CD14-positive monocyte (primary cell): ENCODE data around the gene AADAT. TPM values are rescaled to one million over a fixed set of nuclear protein-coding genes. Genes with fewer than 3 reads are reported as not detected.

Experiments used
- DNase-seq, 3 donors: peaks; one replicate each; pipeline ENCODE4 v3.0.0-alpha.2; 2011 to 2022
- H2AFZ ChIP-seq: 2 replicates; pipeline ENCODE4 v1.6.0; 2012; ENCODE audit warnings: mild to moderate bottlenecking, low read depth, low read length, inconsistent platforms; ENCODE audit not compliant: insufficient read depth, poor library complexity, severe bottlenecking
- H3K27ac ChIP-seq, 2 donors: 1 replicate in 1 of 2; 2 replicates in 1 of 2; pipeline ENCODE4 v1.5.1; 2012 to 2013; ENCODE audit warnings: low read length in 2 of 2, control low read depth in 1 of 2, inconsistent platforms in 1 of 2, low read depth in 1 of 2, mild to moderate bottlenecking in 1 of 2
- H3K27me3 ChIP-seq, 2 donors: one replicate each; pipeline versions ENCODE4 v1.6.0 to v1.6.1; 2011 to 2013; ENCODE audit warnings: low read length in 2 of 2; ENCODE audit not compliant: control insufficient read depth in 2 of 2, insufficient read depth in 2 of 2
- H3K36me3 ChIP-seq, 2 donors: replicated peaks in 1 of 2; 1 replicate in 1 of 2; 2 replicates in 1 of 2; pipeline versions ENCODE4 v1.5.1 to v1.6.1; 2012 to 2013; ENCODE audit warnings: low read length in 2 of 2, control low read depth in 1 of 2, inconsistent platforms in 1 of 2, mild to moderate bottlenecking in 1 of 2; ENCODE audit not compliant: insufficient read depth in 2 of 2, control insufficient read depth in 1 of 2
- H3K4me1 ChIP-seq, 2 donors: 1 replicate in 1 of 2; 2 replicates in 1 of 2; pipeline versions ENCODE4 v1.5.1 to v1.6.1; 2012 to 2013; ENCODE audit warnings: low read length in 2 of 2, control low read depth in 1 of 2, inconsistent platforms in 1 of 2, mild to moderate bottlenecking in 1 of 2, moderate library complexity in 1 of 2; ENCODE audit not compliant: insufficient read depth in 2 of 2, control insufficient read depth in 1 of 2
- H3K4me2 ChIP-seq: replicated peaks from 2 replicates; pipeline ENCODE3; 2012; ENCODE audit warnings: low read length, moderate library complexity, mild to moderate bottlenecking; ENCODE audit not compliant: poor library complexity, severe bottlenecking; ENCODE audit errors: extremely low read depth
- H3K4me3 ChIP-seq, 3 experiments: fragments of 200-600 bp in 1 of 3; sonication (generic) in 1 of 3; replicated peaks in 1 of 3; 1 replicate in 2 of 3; 2 replicates in 1 of 3; pipeline ENCODE4 v1.5.1; 2011 to 2013; ENCODE audit warnings: low read length in 3 of 3, mild to moderate bottlenecking in 3 of 3, control low read depth in 2 of 3, low read depth in 2 of 3, inconsistent platforms in 1 of 3, moderate library complexity in 1 of 3
- H3K79me2 ChIP-seq: 2 replicates; pipeline ENCODE4 v1.6.0; 2012; ENCODE audit warnings: mild to moderate bottlenecking, control low read depth, inconsistent platforms, low read length, moderate library complexity; ENCODE audit not compliant: insufficient read depth
- H3K9ac ChIP-seq: 2 replicates; pipeline ENCODE4 v1.6.0; 2017; ENCODE audit warnings: low read length, mild to moderate bottlenecking; ENCODE audit not compliant: insufficient read depth, poor library complexity, severe bottlenecking
- H3K9me3 ChIP-seq, 2 donors: replicated peaks in 1 of 2; 1 replicate in 1 of 2; 2 replicates in 1 of 2; pipeline versions ENCODE4 v1.5.1 to v1.6.1; 2012 to 2013; ENCODE audit warnings: low read length in 2 of 2, control low read depth in 1 of 2; ENCODE audit not compliant: control insufficient read depth in 1 of 2, insufficient read depth in 1 of 2
- H4K20me1 ChIP-seq: 2 replicates; pipeline ENCODE4 v1.6.0; 2012; ENCODE audit warnings: mild to moderate bottlenecking, low read length, control low read depth, moderate library complexity; ENCODE audit not compliant: insufficient read depth
- H3K27ac Mint-ChIP-seq, 7 donors: one replicate each; pipeline ENCODE4 v1.8.0; 2020; ENCODE audit warnings: mild to moderate bottlenecking in 7 of 7, mixed read lengths in 7 of 7, moderate library complexity in 6 of 7, inconsistent platforms in 2 of 7
- H3K27me3 Mint-ChIP-seq, 3 donors: one replicate each; pipeline ENCODE4 v1.8.0; 2021 to 2022; ENCODE audit warnings: low read depth in 3 of 3, mild to moderate bottlenecking in 3 of 3, mixed read lengths in 3 of 3, moderate library complexity in 3 of 3, inconsistent platforms in 1 of 3
- H3K36me3 Mint-ChIP-seq, 2 donors: one replicate each; pipeline ENCODE4 v1.8.0; 2020; ENCODE audit warnings: mixed read lengths in 2 of 2, inconsistent platforms in 1 of 2, mild to moderate bottlenecking in 1 of 2
- H3K4me1 Mint-ChIP-seq: one replicate; pipeline ENCODE4 v1.8.0; 2020; ENCODE audit warnings: mild to moderate bottlenecking, mixed read lengths
- H3K4me3 Mint-ChIP-seq, 2 donors: one replicate each; pipeline ENCODE4 v1.8.0; 2020; ENCODE audit warnings: mild to moderate bottlenecking in 2 of 2, mixed read lengths in 2 of 2, moderate library complexity in 1 of 2
- H3K9me3 Mint-ChIP-seq, 7 donors: one replicate each; pipeline ENCODE4 v1.8.0; 2020 to 2022; ENCODE audit warnings: mixed read lengths in 7 of 7, mild to moderate bottlenecking in 6 of 7, moderate library complexity in 6 of 7, inconsistent platforms in 2 of 7
- CTCF ChIP-seq: fragments of 200-600 bp; IDR thresholded peaks from one replicate; pipeline ENCODE4 v1.8.0; 2022; ENCODE audit warnings: antibody characterized with exemption, mild to moderate bottlenecking
- WGBS: methylation state at CpG from one replicate; pipeline ENCODE4 v1.1.5; 2013; ENCODE audit warnings: missing lambda C conversion rate; ENCODE audit not compliant: insufficient coverage; 5-methylcytosine and 5-hydroxymethylcytosine counted together
- intact Hi-C, 2 donors: fragments of 100-400 bp; cut with micrococcal nuclease; formaldehyde crosslinking; loops; one replicate each; pipeline versions ENCODE4 v1.15.0 to v1.15.1; 2023
- polyA plus RNA-seq, 3 donors: library from polyadenylated mRNA; depleted of rRNA in 1 of 3; unstranded in 2 of 3; stranded (reverse) in 1 of 3; fragments of 300-500 nt in 2 of 3; fragments of >200 nt in 1 of 3; fragmentation: Illumina TruSeq in 2 of 3; gene quantifications; 1 replicate in 2 of 3; 2 replicates in 1 of 3; pipeline ENCODE4 v1.2.3, GENCODE V29; 2012 to 2021

Gene AADAT
- polyA plus RNA-seq, 3 donors = not detected

- Histone ChIP-seq H4K20me1 (no peaks in the 10 kb centered on the region), H3K79me2 (no peaks in the 10 kb centered on the region), H2AFZ (no peak overlapping the region), H3K27me3 (peaks cover 16 to 33% of the 10 kb centered on the region in 2 donors), H3K4me2 (no peak overlapping the region), H3K27ac (no peak overlapping the region), H3K9ac (no peak overlapping the region), H3K36me3 (no peaks in the 10 kb centered on the region), H3K4me3 (no peak overlapping the region), H3K4me1 (peaks cover 0 to 4% of the 10 kb centered on the region in 2 donors), H3K9me3 (peaks cover 0 to 5% of the 10 kb centered on the region in 2 donors)
- Mint-ChIP-seq H3K27me3 (peaks cover 26 to 37% (median 30%) of the 10 kb centered on the region in 3 donors), H3K27ac (peak overlapping the region in 1 of 7 donors; percentile 54), H3K36me3 (no peaks in the 10 kb centered on the region), H3K4me3 (no peak overlapping the region), H3K9me3 (peaks cover 0 to 13% (median 7%) of the 10 kb centered on the region in 7 donors), H3K4me1 (peaks cover 8% of the 10 kb centered on the region)
- no CpG with 5 or more reads among the region's 6 CpGs for WGBS
- no peak for DNase-seq
- intact Hi-C loops = no loop called here
- no peak for TF ChIP-seq CTCF
These were observed 75.3 kb downstream of the AADAT start for GRCh38 chr4:170014359-170015011.

- Mint-ChIP-seq H3K36me3 (no peaks in the 10 kb centered on the region), H3K4me3 (no peak overlapping the region), H3K27ac (peak overlapping the region in 2 of 7 donors; percentile 51 to 52)
These were observed 77.2 kb downstream of the AADAT start for GRCh38 chr4:170012629-170012958.

More at GRCh38 chr4:170012629-170012958, 77.2 kb downstream of the AADAT start:
- H3K9ac ChIP-seq = no peak overlapping the region
- peaks cover 0 to 5% of the 10 kb centered on the region in 2 donors for H3K9me3 ChIP-seq
- H4K20me1 ChIP-seq = no peaks in the 10 kb centered on the region
- H2AFZ ChIP-seq = no peak overlapping the region
- H3K4me1 ChIP-seq = peaks cover 10 to 13% of the 10 kb centered on the region in 2 donors
- H3K27ac ChIP-seq = no peak overlapping the region
- H3K27me3 ChIP-seq = peaks cover 22 to 46% of the 10 kb centered on the region in 2 donors
- Mint-ChIP-seq H3K4me1 (peaks cover 20% of the 10 kb centered on the region), H3K9me3 (peaks cover 0 to 13% (median 8%) of the 10 kb centered on the region in 7 donors), H3K27me3 (peaks cover 38 to 42% (median 42%) of the 10 kb centered on the region in 3 donors)
- H3K4me3 ChIP-seq = no peak overlapping the region
- no peaks in the 10 kb centered on the region for H3K36me3 ChIP-seq
- no peak overlapping the region for H3K4me2 ChIP-seq
- no peak for DNase-seq
- WGBS = no CpG with 5 or more reads among the region's 2 CpGs
- TF ChIP-seq CTCF = no peak
- intact Hi-C loops = no loop called here
- H3K79me2 ChIP-seq = no peaks in the 10 kb centered on the region
